T-helper 1 cell treated with Interleukin-12 subunit alpha and Interleukin-12 subunit beta and Interleukin-4 antibody, amounts not matched to agents 30 μg/mL and 1 μg/mL, for 36 hours (primary cell): ENCODE measurements around the gene OR12D3.

Experiments used
- H3K27ac Mint-ChIP-seq: one replicate; pipeline ENCODE4 v1.8.0; 2021; ENCODE audit warnings: mild to moderate bottlenecking, mixed read lengths
- H3K27me3 Mint-ChIP-seq: one replicate; pipeline ENCODE4 v1.8.0; 2021; ENCODE audit warnings: low read depth, mixed read lengths
- H3K36me3 Mint-ChIP-seq: one replicate; pipeline ENCODE4 v1.8.0; 2021; ENCODE audit warnings: low read depth, mixed read lengths
- H3K4me1 Mint-ChIP-seq: one replicate; pipeline ENCODE4 v1.8.0; 2021; ENCODE audit warnings: low read depth, mixed read lengths
- H3K4me3 Mint-ChIP-seq: one replicate; pipeline ENCODE4 v1.8.0; 2021; ENCODE audit warnings: mild to moderate bottlenecking, moderate library complexity, mixed read lengths
- H3K9me3 Mint-ChIP-seq: one replicate; pipeline ENCODE4 v1.8.0; 2021; ENCODE audit warnings: mixed read lengths

Gene OR12D3

GRCh38 chr6:29336269-29336668, 38.8 kb downstream of the OR12D3 start:
- no peaks in the 10 kb centered on the region for H3K36me3 Mint-ChIP-seq
- H3K27me3 Mint-ChIP-seq = no peaks in the 10 kb centered on the region
- no peaks in the 10 kb centered on the region for H3K4me1 Mint-ChIP-seq
- no peak overlapping the region for H3K4me3 Mint-ChIP-seq
- no peak overlapping the region for H3K27ac Mint-ChIP-seq
- peaks cover 9% of the 10 kb centered on the region for H3K9me3 Mint-ChIP-seq

GRCh38 chr6:29332676-29333075, 42.4 kb downstream of the OR12D3 start:
- Mint-ChIP-seq H3K9me3 (peaks cover 9% of the 10 kb centered on the region), H3K27ac (no peak overlapping the region), H3K27me3 (no peaks in the 10 kb centered on the region), H3K36me3 (no peaks in the 10 kb centered on the region), H3K4me1 (no peaks in the 10 kb centered on the region), H3K4me3 (no peak overlapping the region)

GRCh38 chr6:29325777-29326176, 49.3 kb downstream of the OR12D3 start:
- Mint-ChIP-seq H3K36me3 (no peaks in the 10 kb centered on the region), H3K27me3 (no peaks in the 10 kb centered on the region), H3K27ac (no peak overlapping the region), H3K4me1 (no peaks in the 10 kb centered on the region), H3K4me3 (no peak overlapping the region), H3K9me3 (no peaks in the 10 kb centered on the region)
